Calu3 (cell line): ENCODE measurements around the gene LAMTOR3. TPM values are rescaled to one million over a fixed set of nuclear protein-coding genes. Genes with fewer than 3 reads are reported as not detected.

Experiments used
- BruUV-seq: library from RNA; stranded (reverse); fragments of 400-500 nt; replicated peaks from 2 replicates; lab custom pipeline; 2021; lab: Mats Ljungman, UMichigan
- CTCF ChIA-PET: fragments of 300-600 bp; sonication (Branson Sonifier 250); formaldehyde crosslinking; loops from one replicate; lab custom pipeline; 2022; ENCODE audit warnings: antibody characterized with exemption; lab: Charles Lee
- DNase-seq: peaks from one replicate; pipeline ENCODE4 v3.0.0; 2022
- H3K27ac Mint-ChIP-seq: one replicate; pipeline ENCODE4 v1.8.0; 2022; ENCODE audit warnings: mixed read lengths; ENCODE audit not compliant: unreplicated experiment
- H3K27me3 Mint-ChIP-seq: one replicate; pipeline ENCODE4 v1.8.0; 2022; ENCODE audit warnings: mixed read lengths; ENCODE audit not compliant: unreplicated experiment
- H3K36me3 Mint-ChIP-seq: one replicate; pipeline ENCODE4 v1.8.0; 2022; ENCODE audit warnings: mild to moderate bottlenecking, moderate library complexity, mixed read lengths; ENCODE audit not compliant: insufficient read depth, unreplicated experiment
- H3K4me1 Mint-ChIP-seq: one replicate; pipeline ENCODE4 v1.8.0; 2022; ENCODE audit warnings: mild to moderate bottlenecking, low read depth, mixed read lengths; ENCODE audit not compliant: unreplicated experiment
- H3K4me3 Mint-ChIP-seq: one replicate; pipeline ENCODE4 v1.8.0; 2022; ENCODE audit warnings: mild to moderate bottlenecking, low read depth, moderate library complexity, mixed read lengths; ENCODE audit not compliant: unreplicated experiment
- H3K9me3 Mint-ChIP-seq: one replicate; pipeline ENCODE4 v1.8.0; 2022; ENCODE audit warnings: low read depth, mixed read lengths; ENCODE audit not compliant: unreplicated experiment
- intact Hi-C: fragments of 100-400 bp; cut with micrococcal nuclease; formaldehyde crosslinking; loops from one replicate; pipeline ENCODE4 v1.10.0; 2022; ENCODE audit not compliant: unreplicated experiment
- total RNA-seq: library from RNA; stranded (reverse); gene quantifications from 2 replicates; pipeline ENCODE4 v1.2.3, GENCODE V29; 2022
- TF ChIP-seq, protein P1 (sequence below): fragments of 200-600 bp; IDR thresholded peaks from one replicate; pipeline ENCODE4 v1.8.0; 2022; ENCODE audit warnings: antibody characterized with exemption; ENCODE audit not compliant: unreplicated experiment

The LAMTOR3 gene
- total RNA-seq, 1 experiment from 2014 or later = 19.2 TPM

DNA sequence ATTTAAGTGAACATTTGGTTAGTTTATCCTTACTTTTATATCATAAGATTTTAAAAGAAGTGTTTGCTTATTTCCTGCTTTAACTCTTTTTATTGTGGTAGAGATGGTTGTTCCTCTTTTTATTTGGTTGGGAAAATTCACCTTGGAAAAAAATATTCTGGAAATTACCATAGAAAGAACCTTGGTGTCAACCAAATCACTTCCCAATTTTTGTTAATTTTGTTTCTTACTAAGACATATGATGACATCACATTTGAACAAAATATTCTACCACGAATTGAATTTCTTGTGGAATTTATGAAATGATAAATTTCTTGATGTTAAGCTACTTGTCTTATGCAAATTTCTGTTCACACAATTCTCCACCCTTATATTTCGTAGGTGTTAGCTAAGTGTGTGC is 33.7 kb downstream of the LAMTOR3 start:
- CTCF ChIA-PET = no interaction called here
- no peak for DNase-seq
- no TSS peak for BruUV-seq
- intact Hi-C loops = no loop called here
- no peak overlapping the region for H3K27ac Mint-ChIP-seq
- peaks cover 8% of the 10 kb centered on the region for H3K36me3 Mint-ChIP-seq
- no peaks in the 10 kb centered on the region for H3K27me3 Mint-ChIP-seq
- H3K9me3 Mint-ChIP-seq = no peaks in the 10 kb centered on the region
- H3K4me3 Mint-ChIP-seq = no peak overlapping the region
- H3K4me1 Mint-ChIP-seq = peaks cover 8% of the 10 kb centered on the region
- TF ChIP-seq, protein P1, sequence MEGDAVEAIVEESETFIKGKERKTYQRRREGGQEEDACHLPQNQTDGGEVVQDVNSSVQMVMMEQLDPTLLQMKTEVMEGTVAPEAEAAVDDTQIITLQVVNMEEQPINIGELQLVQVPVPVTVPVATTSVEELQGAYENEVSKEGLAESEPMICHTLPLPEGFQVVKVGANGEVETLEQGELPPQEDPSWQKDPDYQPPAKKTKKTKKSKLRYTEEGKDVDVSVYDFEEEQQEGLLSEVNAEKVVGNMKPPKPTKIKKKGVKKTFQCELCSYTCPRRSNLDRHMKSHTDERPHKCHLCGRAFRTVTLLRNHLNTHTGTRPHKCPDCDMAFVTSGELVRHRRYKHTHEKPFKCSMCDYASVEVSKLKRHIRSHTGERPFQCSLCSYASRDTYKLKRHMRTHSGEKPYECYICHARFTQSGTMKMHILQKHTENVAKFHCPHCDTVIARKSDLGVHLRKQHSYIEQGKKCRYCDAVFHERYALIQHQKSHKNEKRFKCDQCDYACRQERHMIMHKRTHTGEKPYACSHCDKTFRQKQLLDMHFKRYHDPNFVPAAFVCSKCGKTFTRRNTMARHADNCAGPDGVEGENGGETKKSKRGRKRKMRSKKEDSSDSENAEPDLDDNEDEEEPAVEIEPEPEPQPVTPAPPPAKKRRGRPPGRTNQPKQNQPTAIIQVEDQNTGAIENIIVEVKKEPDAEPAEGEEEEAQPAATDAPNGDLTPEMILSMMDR = no peak

DNA sequence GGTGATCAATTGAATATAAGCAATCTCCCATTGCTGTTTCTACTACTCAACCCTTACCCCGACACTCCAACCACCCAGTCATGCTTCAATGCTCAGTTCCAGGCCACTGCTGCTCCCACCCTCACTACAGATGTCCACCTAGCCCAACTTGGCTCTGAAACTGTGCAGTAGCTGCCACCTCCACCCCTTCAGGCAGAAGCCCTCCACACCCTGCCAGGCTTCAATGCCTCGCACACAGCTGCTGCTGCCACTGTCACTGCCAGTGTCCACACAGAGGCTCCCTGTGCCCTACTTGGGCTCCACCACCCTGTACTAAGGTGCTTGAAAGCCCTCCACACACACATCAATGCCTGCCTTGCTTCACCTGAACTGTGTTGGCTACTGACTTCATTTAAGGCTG is 34.6 kb downstream of the LAMTOR3 start:
- no peak overlapping the region for H3K4me3 Mint-ChIP-seq

DNA sequence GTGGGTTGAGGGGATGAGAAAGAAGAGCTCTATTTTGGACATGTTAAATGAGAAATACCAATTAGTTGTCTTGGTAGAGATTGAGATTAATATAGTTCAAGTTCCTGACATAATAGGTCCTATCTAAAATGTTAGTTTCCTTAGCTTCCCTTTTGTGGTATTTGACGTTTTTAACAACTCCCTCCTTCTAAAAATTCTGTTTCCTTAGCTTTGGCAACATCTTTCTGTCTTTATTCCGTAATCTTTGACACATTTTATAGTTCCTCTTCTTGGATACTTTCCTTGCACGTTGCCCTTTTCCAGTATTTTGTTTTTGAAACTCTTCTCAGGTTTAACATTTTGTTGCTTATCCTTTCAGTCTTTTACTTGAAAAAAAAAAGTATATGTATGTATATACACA is 36.9 kb downstream of the LAMTOR3 start:
- no TSS peak for BruUV-seq
- CTCF ChIA-PET = interaction anchor here (0.6 kb wide), 1 partner anchor 928 kb away, joined by 4 read pairs; no protein-coding TSS in a partner anchor
- Mint-ChIP-seq H3K4me1 (peaks cover 8% of the 10 kb centered on the region), H3K27ac (no peak overlapping the region), H3K4me3 (no peak overlapping the region), H3K27me3 (no peaks in the 10 kb centered on the region), H3K9me3 (no peaks in the 10 kb centered on the region), H3K36me3 (peaks cover 14% of the 10 kb centered on the region)
- DNase-seq = no peak
- TF ChIP-seq, protein P1 = no peak
- intact Hi-C loops = no loop called here

More for the DNA sequence above, 34.6 kb downstream of the LAMTOR3 start:
- no peaks in the 10 kb centered on the region for H3K9me3 Mint-ChIP-seq
- no peak for DNase-seq
- BruUV-seq = no TSS peak
- intact Hi-C loops = no loop called here
- TF ChIP-seq, protein P1 = no peak
- CTCF ChIA-PET = no interaction called here
- peaks cover 8% of the 10 kb centered on the region for H3K4me1 Mint-ChIP-seq
- no peaks in the 10 kb centered on the region for H3K27me3 Mint-ChIP-seq
- no peak overlapping the region for H3K27ac Mint-ChIP-seq
- H3K36me3 Mint-ChIP-seq = peaks cover 8% of the 10 kb centered on the region

DNA sequence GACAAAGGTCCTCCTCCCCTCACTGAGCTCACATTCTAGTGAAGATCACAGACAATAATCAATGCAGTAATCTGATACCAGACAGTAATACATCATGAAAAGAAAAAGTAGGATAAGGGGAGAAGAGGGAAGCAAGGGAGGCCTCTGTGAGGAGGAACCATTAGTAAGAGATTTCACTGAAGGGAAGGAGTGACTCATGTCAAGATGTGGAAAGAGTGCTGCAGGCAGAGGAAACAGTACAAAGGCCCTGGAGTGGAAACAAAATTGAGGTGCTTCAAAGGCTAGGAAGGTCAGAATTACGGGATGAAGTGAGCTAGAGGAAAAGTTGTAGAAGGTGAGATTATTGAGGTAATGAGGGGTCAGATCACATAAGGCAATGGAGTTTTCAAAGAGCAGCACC is 38.1 kb downstream of the LAMTOR3 start:
- TF ChIP-seq, protein P1 = no peak
- Mint-ChIP-seq H3K9me3 (no peaks in the 10 kb centered on the region), H3K4me1 (peaks cover 8% of the 10 kb centered on the region), H3K27ac (no peak overlapping the region), H3K36me3 (peaks cover 14% of the 10 kb centered on the region), H3K27me3 (no peaks in the 10 kb centered on the region), H3K4me3 (no peak overlapping the region)
- no TSS peak for BruUV-seq
- intact Hi-C loops = no loop called here
- no peak for DNase-seq
- CTCF ChIA-PET = no interaction called here
